Measurements from ENCODE around the gene COBLL1. TPM values are rescaled to one million over a fixed set of nuclear protein-coding genes. Genes with fewer than 3 reads are reported as not detected.
A peak's percentile ranks its signal among the peaks of the same experiment; 100 is the strongest.

The COBLL1 gene
- total and polyA plus RNA-seq, 2 of the 4 experiments (the other 2 are of a cell fraction): 0.79 to 1.1 TPM

GRCh38 chr2:164757934-164758695, 83.5 kb downstream of the COBLL1 start:
- in situ Hi-C loops (cut with MboI; ENCODE audit: low sequenced_read_pairs): no loop called here
- DNase-seq (peak; percentile 41), ATAC-seq (ENCODE audit: low read depth) (0 out of 2 replicates have a peak, but pooled peaks have one; percentile 14)
- H2BK20ac ChIP-seq (ENCODE audit: low read depth, low read length): no peak overlapping the region
- no peak overlapping the region for H4K8ac ChIP-seq (ENCODE audit: low read depth in 2 of 2, low read length in 2 of 2)
- H3K27ac ChIP-seq (ENCODE audit: insufficient read depth, low read length): no peak overlapping the region
- dilution Hi-C loops (cut with HindIII; ENCODE audit: low sequenced_read_pairs, unreplicated experiment): no loop called here
- H2BK15ac ChIP-seq (ENCODE audit: low read depth, low read length): no peak overlapping the region
- no peak overlapping the region for H2AK5ac ChIP-seq (ENCODE audit: low read depth, low read length)
- H2AFZ ChIP-seq (replicated peaks; ENCODE audit: low read length, poor library complexity): no peak overlapping the region
- no peak overlapping the region for H3K4me2 ChIP-seq (ENCODE audit: low read depth, low read length)
- no peak overlapping the region for H3K23ac ChIP-seq (ENCODE audit: low read depth, low read length)
- H3K56ac ChIP-seq (ENCODE audit: extremely low read depth, insufficient read depth, low read length): no peak overlapping the region
- H3K79me1 ChIP-seq (ENCODE audit: low read depth in 1 of 2, low read length in 2 of 2): no peaks in the 10 kb centered on the region
- H4K5ac ChIP-seq (ENCODE audit: low read depth, low read length): no peak overlapping the region
- no peaks in the 10 kb centered on the region for H3K9me1 ChIP-seq (ENCODE audit: insufficient read depth, low read length)
- intact Hi-C loops (cut with micrococcal nuclease): no loop called here
- no peak overlapping the region for H2BK120ac ChIP-seq (ENCODE audit: low read depth, low read length)
- H4K91ac ChIP-seq (ENCODE audit: insufficient read depth, low read depth, low read length): no peak overlapping the region
- no peak overlapping the region for H3K9ac ChIP-seq (ENCODE audit: low read depth, low read length)
- no CpG with 5 or more reads among the region's 2 CpGs for WGBS, 2 experiments (ENCODE audit: extremely low coverage in 2 of 2, insufficient read length in 1 of 2)
- no peaks in the 10 kb centered on the region for H4K20me1 ChIP-seq (ENCODE audit: insufficient read depth, low read length)
- no peaks in the 10 kb centered on the region for H3K4me1 ChIP-seq (ENCODE audit: control insufficient read depth, insufficient read depth, low read length)
- no peak for TF ChIP-seq NFE2L2 (IDR thresholded peaks at IDR 0.05; ENCODE audit: low read depth, low read length)
- TF ChIP-seq CTCF (conservative IDR thresholded peaks at IDR 0.05; ENCODE audit: low read depth, low read length): no peak
- TF ChIP-seq CEBPB (IDR thresholded peaks at IDR 0.05; ENCODE audit: low read depth, low read length): peak; percentile 71
- H3K4ac ChIP-seq (ENCODE audit: low read depth, low read length): no peak overlapping the region
- ChIA-PET CTCF (no interaction called here), POLR2A (ENCODE audit: unreplicated experiment) (interaction anchor here (0.6 kb wide), 1 partner anchor 90 kb away, joined by 3 read pairs; no protein-coding TSS in a partner anchor)
- no peaks in the 10 kb centered on the region for H3K27me3 ChIP-seq (ENCODE audit: control insufficient read depth, insufficient read depth, low read length)
- H3K14ac ChIP-seq (replicated peaks; ENCODE audit: low read depth, low read length): no peak overlapping the region
- H2BK5ac ChIP-seq (ENCODE audit: low read depth, low read length, poor library complexity, severe bottlenecking): no peak overlapping the region
- H2AK9ac ChIP-seq (replicated peaks; ENCODE audit: low read depth, low read length, poor library complexity): no peak overlapping the region
- H3K9me3 ChIP-seq (ENCODE audit: control insufficient read depth, insufficient read depth, low read length): no peaks in the 10 kb centered on the region
- H3K36me3 ChIP-seq (ENCODE audit: control insufficient read depth, insufficient read depth, low read length): no peaks in the 10 kb centered on the region
- no peak overlapping the region for H3K4me3 ChIP-seq (ENCODE audit: insufficient read depth, low read depth, low read length)
- no TSS peak for BruUV-seq (replicated peaks)
- no peak overlapping the region for H3K18ac ChIP-seq (ENCODE audit: low read depth, low read length)
